GM12878 (cell line): ENCODE results near the gene MYO1E. TPM values are rescaled to one million over a fixed set of nuclear protein-coding genes. Genes with fewer than 3 reads are reported as not detected.

Source experiments
- ATAC-seq: fragments of 200-7000 bp; cut with Tn5 transposase; 3 replicates; pipeline ENCODE4 v1.9.1; 2020; ENCODE audit warnings: mild to moderate bottlenecking, moderate library complexity
- BruUV-seq: library from RNA; stranded (reverse); fragments of 400-500 nt; replicated peaks from 2 replicates; lab custom pipeline; 2021; lab: Mats Ljungman, UMichigan
- CTCF ChIA-PET: fragments of 300-600 bp; sonication (Branson Sonifier 250); formaldehyde crosslinking; extraction: SDS; loops from one replicate; lab custom pipeline; 2021; ENCODE audit warnings: inconsistent platforms; lab: Yijun Ruan, JAX
- POLR2A ChIA-PET: fragments of 350-600 bp; formaldehyde crosslinking; extraction: SDS; loops from one replicate; lab custom pipeline; 2021; ENCODE audit warnings: inconsistent platforms; lab: Charles Lee
- RAD21 ChIA-PET: fragments of 300-600 bp; sonication (Branson Sonifier 250); formaldehyde crosslinking; loops from one replicate; lab custom pipeline; 2023; ENCODE audit warnings: antibody characterized with exemption; ENCODE audit not compliant: unreplicated experiment; lab: Charles Lee
- SMC1A ChIA-PET: fragments of 300-600 bp; sonication (Branson Sonifier 250); formaldehyde crosslinking; loops from one replicate; lab custom pipeline; 2023; ENCODE audit not compliant: unreplicated experiment, uncharacterized antibody; lab: Charles Lee
- DNase-seq: peaks from one replicate; pipeline ENCODE4 v3.0.0-alpha.2; 2011; ENCODE audit warnings: low read depth, low spot score
- FAIRE-seq: peaks from 3 replicates; lab custom pipeline; 2011; peaks lifted over from hg19 to GRCh38; lab: Jason Lieb, UNC
- H2AFZ ChIP-seq: 2 replicates; pipeline ENCODE4 v1.6.0; 2011; ENCODE audit warnings: low read depth, low read length, control low read depth; ENCODE audit not compliant: control insufficient read depth
- H3K27ac ChIP-seq: 2 replicates; pipeline ENCODE4 v1.5.1; 2011; ENCODE audit warnings: control low read depth; ENCODE audit not compliant: control insufficient read depth, insufficient read depth
- H3K27me3 ChIP-seq, 2 experiments: replicated peaks in 1 of 2; 2 replicates each; pipeline versions ENCODE4 v1.6.0 to v1.6.1; 2011; ENCODE audit warnings: low read length in 1 of 2; ENCODE audit not compliant: control insufficient read depth in 2 of 2, insufficient read depth in 2 of 2
- H3K36me3 ChIP-seq, 2 experiments: 2 replicates each; pipeline ENCODE4 v1.5.1; 2011; ENCODE audit warnings: low read length in 1 of 2; ENCODE audit not compliant: control insufficient read depth in 2 of 2, insufficient read depth in 2 of 2
- H3K4me1 ChIP-seq: 2 replicates; pipeline ENCODE4 v1.6.1; 2011; ENCODE audit warnings: mild to moderate bottlenecking, low read length, moderate library complexity, mixed read lengths; ENCODE audit not compliant: control insufficient read depth, insufficient read depth
- H3K4me2 ChIP-seq: 2 replicates; pipeline ENCODE4 v1.6.0; 2011; ENCODE audit warnings: control low read depth; ENCODE audit not compliant: control insufficient read depth, insufficient read depth
- H3K4me3 ChIP-seq: fragments of 200-600 bp; sonication (generic); 2 replicates; pipeline ENCODE4 v1.5.1; 2016
- H3K79me2 ChIP-seq: 2 replicates; pipeline ENCODE4 v1.6.0; 2011; ENCODE audit warnings: low read length; ENCODE audit not compliant: control insufficient read depth, insufficient read depth
- H3K9ac ChIP-seq: 2 replicates; pipeline ENCODE4 v1.8.0; 2011; ENCODE audit warnings: low read length, control low read depth, mixed read lengths; ENCODE audit not compliant: control insufficient read depth, insufficient read depth
- H3K9me3 ChIP-seq: replicated peaks from 3 replicates; pipeline ENCODE4 v1.5.1; 2011; ENCODE audit warnings: mild to moderate bottlenecking, low read length; ENCODE audit not compliant: control insufficient read depth, insufficient read depth
- H4K20me1 ChIP-seq: 2 replicates; pipeline ENCODE4 v1.6.0; 2011; ENCODE audit not compliant: control insufficient read depth, insufficient read depth
- SPI1 ChIP-seq: IDR thresholded peaks from 2 replicates; pipeline ENCODE4 v1.6.1; 2011; ENCODE audit warnings: low read depth, mild to moderate bottlenecking, low read length, moderate library complexity, borderline replicate concordance; ENCODE audit not compliant: insufficient read depth
- whole genome bisulfite sequencing: methylation state at CpG from one replicate; pipeline ENCODE4 v1.1.6; 2016; ENCODE audit warnings: low lambda C conversion rate; ENCODE audit not compliant: insufficient replicate concordance, insufficient coverage; ENCODE audit errors: missing lambda C conversion rate; 5-methylcytosine and 5-hydroxymethylcytosine counted together
- in situ Hi-C: fragments of 300-500 bp; cut with MboI; formaldehyde crosslinking; loops from 9 replicates; pipeline ENCODE4 v1.14.3; 2018; ENCODE audit warnings: mixed read lengths
- intact Hi-C: fragments of 100-400 bp; cut with micrococcal nuclease; formaldehyde crosslinking; loops from one replicate; pipeline ENCODE4 v1.14.2; 2022; ENCODE audit not compliant: unreplicated experiment
- polyA plus RNA-seq, 11 experiments: library from polyadenylated mRNA; depleted of rRNA in 4 of 11; unstranded in 6 of 11; stranded (reverse) in 5 of 11; fragments of >200 nt; fragmentation: Nextera tagmentation in 4 of 11; fragmentation: Illumina TruSeq in 1 of 11; extraction: Ambion mirVana in 4 of 11; extraction: Trizol in 1 of 11; gene quantifications; 1 replicate in 1 of 11; 2 replicates in 10 of 11; pipeline versions ENCODE4 v1.2.1 to v1.2.3, GENCODE V29; 2011 to 2016; ENCODE audit warnings: inconsistent platforms in 2 of 11, missing spikeins in 2 of 11, low read depth in 1 of 11
- total RNA-seq, 4 experiments: library from RNA; depleted of rRNA in 3 of 4; stranded (reverse); fragments of >200 nt in 3 of 4; fragmentation: Illumina TruSeq in 1 of 4; extraction: Trizol in 1 of 4; gene quantifications; 2 replicates each; pipeline versions ENCODE4 v1.2.1 to v1.2.3, GENCODE V29; 2013 to 2021
- TF ChIP-seq, protein P1 (sequence below): fragments of 450-650 bp; conservative IDR thresholded peaks from 2 replicates; pipeline ENCODE4 v1.6.1; 2017; ENCODE audit warnings: mild to moderate bottlenecking, moderate library complexity
- TF ChIP-seq, protein P2 (sequence below): fragments of 150-350 bp; IDR thresholded peaks from 2 replicates; pipeline ENCODE4 v1.6.1; 2014; ENCODE audit warnings: mild to moderate bottlenecking, low read depth, low read length

MYO1E gene
- total and polyA plus RNA-seq, 10 of the 15 experiments (the other 5 are each of a cell fraction or from before 2014, with no cell fraction given): 10.3 to 266 (median 64.9) TPM

DNA sequence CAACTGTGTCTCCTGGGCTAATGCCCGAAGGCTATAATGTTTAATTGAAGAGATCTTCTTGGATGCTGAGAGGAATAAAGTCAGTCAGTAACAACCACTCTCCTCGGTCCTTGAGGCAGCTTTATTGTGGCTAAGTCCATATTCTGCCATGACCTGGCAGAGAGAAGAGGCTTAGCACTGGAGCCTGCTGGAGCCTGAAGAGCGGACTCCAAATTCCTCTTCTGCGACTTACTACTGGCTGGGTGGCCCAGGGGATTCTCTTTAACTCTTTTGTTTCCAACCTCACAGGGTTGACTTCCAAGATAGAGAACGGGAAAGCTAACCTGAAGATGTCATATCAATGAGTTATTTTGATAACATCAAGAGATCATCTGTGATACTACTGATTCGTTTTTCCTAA, 71.1 kb downstream of the MYO1E start:
- no peak for TF ChIP-seq SPI1
- TF ChIP-seq, protein P1, sequence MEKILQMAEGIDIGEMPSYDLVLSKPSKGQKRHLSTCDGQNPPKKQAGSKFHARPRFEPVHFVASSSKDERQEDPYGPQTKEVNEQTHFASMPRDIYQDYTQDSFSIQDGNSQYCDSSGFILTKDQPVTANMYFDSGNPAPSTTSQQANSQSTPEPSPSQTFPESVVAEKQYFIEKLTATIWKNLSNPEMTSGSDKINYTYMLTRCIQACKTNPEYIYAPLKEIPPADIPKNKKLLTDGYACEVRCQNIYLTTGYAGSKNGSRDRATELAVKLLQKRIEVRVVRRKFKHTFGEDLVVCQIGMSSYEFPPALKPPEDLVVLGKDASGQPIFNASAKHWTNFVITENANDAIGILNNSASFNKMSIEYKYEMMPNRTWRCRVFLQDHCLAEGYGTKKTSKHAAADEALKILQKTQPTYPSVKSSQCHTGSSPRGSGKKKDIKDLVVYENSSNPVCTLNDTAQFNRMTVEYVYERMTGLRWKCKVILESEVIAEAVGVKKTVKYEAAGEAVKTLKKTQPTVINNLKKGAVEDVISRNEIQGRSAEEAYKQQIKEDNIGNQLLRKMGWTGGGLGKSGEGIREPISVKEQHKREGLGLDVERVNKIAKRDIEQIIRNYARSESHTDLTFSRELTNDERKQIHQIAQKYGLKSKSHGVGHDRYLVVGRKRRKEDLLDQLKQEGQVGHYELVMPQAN: no peak
- TF ChIP-seq, protein P2, sequence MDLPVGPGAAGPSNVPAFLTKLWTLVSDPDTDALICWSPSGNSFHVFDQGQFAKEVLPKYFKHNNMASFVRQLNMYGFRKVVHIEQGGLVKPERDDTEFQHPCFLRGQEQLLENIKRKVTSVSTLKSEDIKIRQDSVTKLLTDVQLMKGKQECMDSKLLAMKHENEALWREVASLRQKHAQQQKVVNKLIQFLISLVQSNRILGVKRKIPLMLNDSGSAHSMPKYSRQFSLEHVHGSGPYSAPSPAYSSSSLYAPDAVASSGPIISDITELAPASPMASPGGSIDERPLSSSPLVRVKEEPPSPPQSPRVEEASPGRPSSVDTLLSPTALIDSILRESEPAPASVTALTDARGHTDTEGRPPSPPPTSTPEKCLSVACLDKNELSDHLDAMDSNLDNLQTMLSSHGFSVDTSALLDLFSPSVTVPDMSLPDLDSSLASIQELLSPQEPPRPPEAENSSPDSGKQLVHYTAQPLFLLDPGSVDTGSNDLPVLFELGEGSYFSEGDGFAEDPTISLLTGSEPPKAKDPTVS: no peak
- Histone ChIP-seq H3K4me3 (no peak overlapping the region), H2AFZ (no peak overlapping the region), H3K27ac (peak overlapping the region; percentile 96), H3K36me3 (0 out of 4 replicates have a peak, but pooled peaks cover 0 to 3% of the 10 kb centered on the region in 2 experiments), H3K9me3 (no peaks in the 10 kb centered on the region), H3K27me3 (no peaks in the 10 kb centered on the region), H3K9ac (no peak overlapping the region), H4K20me1 (no peaks in the 10 kb centered on the region), H3K79me2 (peaks cover 91% of the 10 kb centered on the region), H3K4me1 (peaks cover 83% of the 10 kb centered on the region), H3K4me2 (peak overlapping the region; percentile 60; the same call in 1 of the 2 replicates)
- FAIRE-seq: no peak
- in situ Hi-C loops: loop anchor here (5.0 kb wide), 1 partner anchor 176 kb away; no protein-coding TSS in a partner anchor
- ATAC-seq: no peak
- DNase-seq: no peak
- POLR2A ChIA-PET: interaction anchor here (2.5 kb wide), 1 partner anchor 58 kb away, joined by 10 read pairs; no protein-coding TSS in a partner anchor
- RAD21 ChIA-PET: interaction anchor here (0.8 to 6.6 kb wide), 4 partner anchors 28 to 216 kb away, joined by 3 to 61 read pairs (median 16); no protein-coding TSS in a partner anchor
- CTCF ChIA-PET: interaction anchor here (2.5 to 7.8 kb wide), 2 partner anchors 12 to 55 kb away, joined by 15 to 68 read pairs; no protein-coding TSS in a partner anchor
- 95% methylated on average over 6 of the region's 6 CpGs for WGBS
- BruUV-seq: no TSS peak
- SMC1A ChIA-PET: interaction anchor here (0.5 to 4.7 kb wide), 5 partner anchors 11 to 79 kb away, joined by 3 to 64 read pairs (median 4); no protein-coding TSS in a partner anchor
- intact Hi-C loops: loop anchor here (5.0 kb wide), 1 partner anchor 181 kb away; no protein-coding TSS in a partner anchor
